Rectal smooth muscle tissue (tissue), 1 donor: ENCODE results near the gene KCNQ1OT1.
A peak's percentile ranks its signal among the peaks of the same experiment; 100 is the strongest.

Experiments
- H3K27ac ChIP-seq: one replicate; pipeline ENCODE4 v1.7.0; 2013; ENCODE audit warnings: low read depth, low read length, inconsistent platforms
- H3K27me3 ChIP-seq: one replicate; pipeline ENCODE4 v1.7.0; 2013; ENCODE audit warnings: low read length; ENCODE audit not compliant: control insufficient read depth, insufficient read depth
- H3K36me3 ChIP-seq: one replicate; pipeline ENCODE4 v1.7.0; 2013; ENCODE audit warnings: low read length; ENCODE audit not compliant: control insufficient read depth, insufficient read depth
- H3K4me1 ChIP-seq: one replicate; pipeline ENCODE4 v1.7.0; 2013; ENCODE audit warnings: low read length; ENCODE audit not compliant: control insufficient read depth, insufficient read depth
- H3K4me3 ChIP-seq: one replicate; pipeline ENCODE4 v1.7.0; 2013; ENCODE audit warnings: low read length
- H3K9ac ChIP-seq: one replicate; pipeline ENCODE4 v1.7.0; 2013; ENCODE audit warnings: low read length

KCNQ1OT1 gene

DNA sequence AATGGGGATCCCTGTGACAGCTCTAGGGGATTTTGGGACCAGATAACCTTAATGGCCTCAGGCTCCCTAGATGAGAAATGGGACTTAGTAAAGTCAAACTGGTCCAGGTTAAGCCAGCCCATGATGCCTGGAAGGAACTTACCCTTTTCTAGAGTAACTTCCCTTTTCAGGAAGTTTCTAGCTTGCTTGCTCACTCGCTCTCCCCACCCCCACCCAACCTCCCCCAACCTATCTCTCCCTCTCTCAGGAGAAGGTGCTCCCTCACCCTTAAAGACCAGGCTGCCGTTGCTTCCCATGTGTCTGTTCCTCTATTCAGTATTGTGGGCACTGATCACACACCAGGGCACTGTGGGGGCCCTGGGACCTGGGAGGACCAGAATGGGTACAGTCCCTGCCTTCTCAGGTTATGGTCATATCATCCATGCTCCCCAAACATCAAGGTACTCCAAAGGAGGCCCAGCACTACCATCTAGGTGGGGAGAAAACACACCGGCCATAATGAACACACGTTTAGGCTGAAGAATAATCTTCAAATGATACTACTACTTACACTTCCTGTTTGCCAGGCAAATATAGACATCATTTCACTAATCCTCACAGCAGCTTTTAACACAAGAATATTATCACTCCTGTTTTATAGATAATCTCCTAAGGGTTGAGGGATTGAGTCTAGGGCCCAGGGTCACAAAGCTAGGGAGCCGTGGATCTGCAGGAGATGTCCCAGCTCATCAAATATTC lies 18.2 kb downstream of the KCNQ1OT1 start:
- H3K27me3 ChIP-seq = no peaks in the 10 kb centered on the region
- H3K27ac ChIP-seq = no peak overlapping the region
- H3K9ac ChIP-seq = no peak overlapping the region
- peaks cover under 1% of the 10 kb centered on the region for H3K4me1 ChIP-seq
- H3K36me3 ChIP-seq = no peaks in the 10 kb centered on the region
- H3K4me3 ChIP-seq = no peak overlapping the region

DNA sequence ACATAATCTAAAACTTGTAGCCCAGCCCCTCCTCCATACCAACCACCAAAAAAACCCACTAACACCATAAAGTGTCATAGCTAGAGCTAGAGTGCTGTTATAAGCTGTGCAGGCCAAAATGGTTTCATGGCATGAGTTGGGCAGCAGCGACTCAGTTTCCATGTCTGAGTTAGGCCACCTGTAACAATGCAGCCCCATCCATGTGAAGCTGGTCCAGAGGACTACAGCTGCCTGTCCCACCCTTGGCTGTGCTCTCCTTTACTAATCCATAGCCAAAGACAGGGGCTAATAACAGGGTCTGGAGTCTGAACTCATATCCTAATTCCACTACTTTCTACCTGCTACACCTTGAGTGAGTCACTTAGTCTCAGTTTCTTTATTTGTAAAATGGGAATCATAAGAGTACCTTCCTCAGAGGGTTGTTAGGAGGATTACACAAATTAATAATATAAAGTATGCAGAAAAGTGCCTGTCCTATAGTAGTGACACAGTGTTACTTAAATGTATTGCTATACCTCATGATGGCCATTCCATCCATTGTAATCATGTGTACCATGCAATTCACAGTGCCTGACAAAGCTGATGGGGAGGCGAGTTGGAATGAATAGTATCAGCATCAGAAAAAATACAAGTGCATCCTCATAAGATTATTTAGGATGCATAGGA lies 20.6 kb downstream of the KCNQ1OT1 start:
- H3K4me1 ChIP-seq = peaks cover 18% of the 10 kb centered on the region
- no peaks in the 10 kb centered on the region for H3K27me3 ChIP-seq
- no peak overlapping the region for H3K4me3 ChIP-seq
- H3K36me3 ChIP-seq = no peaks in the 10 kb centered on the region
- H3K9ac ChIP-seq = no peak overlapping the region
- no peak overlapping the region for H3K27ac ChIP-seq

DNA sequence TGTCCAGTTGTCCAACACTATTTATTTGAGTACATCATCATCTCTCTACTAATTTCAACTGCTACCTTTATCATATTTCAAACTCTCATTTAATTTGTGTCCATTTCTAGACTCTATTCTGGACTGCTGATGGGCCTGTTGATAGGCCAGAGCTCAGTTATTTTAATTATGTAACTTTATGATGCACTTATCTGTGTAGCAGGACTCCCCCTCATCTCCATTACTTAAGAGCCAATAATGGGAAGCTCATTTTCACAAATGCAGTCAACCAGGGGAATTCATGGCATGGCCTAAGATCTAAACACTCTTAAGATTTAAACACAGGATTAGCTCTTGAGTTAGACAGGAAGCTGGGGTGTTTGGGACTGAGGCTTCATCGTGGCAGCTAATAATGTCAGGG lies 21.4 kb downstream of the KCNQ1OT1 start:
- H3K4me1 ChIP-seq = peaks cover 21% of the 10 kb centered on the region
- no peaks in the 10 kb centered on the region for H3K27me3 ChIP-seq
- no peak overlapping the region for H3K4me3 ChIP-seq
- no peaks in the 10 kb centered on the region for H3K36me3 ChIP-seq
- no peak overlapping the region for H3K27ac ChIP-seq
- no peak overlapping the region for H3K9ac ChIP-seq

DNA sequence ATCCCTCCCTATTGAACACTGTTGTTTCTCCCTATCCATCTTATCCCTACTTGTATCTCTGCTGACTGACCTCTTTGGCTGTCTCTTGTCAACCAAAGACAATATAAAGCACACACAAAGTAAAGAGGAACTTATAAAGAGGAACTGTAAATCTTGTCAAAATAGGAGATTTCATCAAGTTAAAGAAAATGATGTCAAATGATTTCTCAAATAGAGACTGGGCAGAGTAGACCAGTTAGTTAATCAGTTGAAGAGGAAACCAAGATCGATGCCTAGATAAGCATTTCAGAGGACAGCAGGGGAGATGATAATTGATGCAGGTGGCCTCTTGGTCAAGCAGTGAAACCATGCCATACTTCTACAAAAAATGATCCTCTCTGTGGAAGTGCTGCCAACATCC lies 22.7 kb downstream of the KCNQ1OT1 start:
- Histone ChIP-seq H3K9ac (no peak overlapping the region), H3K4me1 (peaks cover 21% of the 10 kb centered on the region), H3K4me3 (no peak overlapping the region), H3K36me3 (no peaks in the 10 kb centered on the region), H3K27me3 (no peaks in the 10 kb centered on the region), H3K27ac (no peak overlapping the region)

DNA sequence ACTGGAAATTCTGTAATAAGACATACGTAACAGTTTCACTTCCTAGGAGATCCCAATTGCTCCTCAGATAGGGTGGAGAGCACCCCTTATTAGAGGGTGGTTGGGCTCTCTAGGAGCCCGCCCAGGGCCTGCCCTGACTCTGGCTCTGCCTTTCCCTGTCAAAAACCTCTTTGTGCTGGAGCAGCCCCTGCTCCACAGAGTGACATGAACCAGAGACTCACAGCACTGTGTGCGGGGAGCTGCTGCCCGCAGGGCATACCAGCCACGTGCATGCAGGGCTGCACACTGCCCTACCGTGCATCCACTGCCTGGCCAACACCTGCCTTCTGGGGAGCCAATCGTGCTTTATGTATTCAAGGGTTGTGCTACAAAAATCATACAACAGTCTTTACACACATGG lies 24.3 kb downstream of the KCNQ1OT1 start:
- Histone ChIP-seq H3K4me3 (no peak overlapping the region), H3K27me3 (no peaks in the 10 kb centered on the region), H3K4me1 (peaks cover 21% of the 10 kb centered on the region), H3K36me3 (no peaks in the 10 kb centered on the region), H3K9ac (no peak overlapping the region), H3K27ac (peak overlapping the region; percentile 63)

DNA sequence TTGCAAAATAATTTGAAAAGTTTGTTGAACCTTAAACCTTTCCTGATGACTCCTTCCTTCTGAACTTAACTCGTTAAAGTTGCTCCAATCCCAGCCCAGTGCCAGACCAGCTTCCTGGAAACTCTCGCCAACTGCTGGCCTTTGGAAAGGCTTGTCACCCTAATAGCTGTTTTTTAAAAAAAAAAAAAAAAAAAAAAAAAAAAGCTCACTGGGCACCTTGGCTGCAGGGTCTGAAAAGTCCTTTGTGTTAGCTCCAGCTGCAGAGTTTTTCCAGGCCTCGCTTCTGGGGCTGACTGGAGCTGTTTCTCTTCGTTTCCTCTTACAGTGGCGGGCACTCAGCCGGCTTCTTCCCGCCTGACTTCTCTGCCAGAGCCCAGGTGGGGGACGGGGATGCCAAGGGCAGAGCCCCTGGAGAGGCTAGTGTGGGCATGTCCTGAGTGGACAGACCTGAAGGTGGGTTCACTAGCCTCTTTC lies 25.1 kb downstream of the KCNQ1OT1 start:
- Histone ChIP-seq H3K4me1 (peaks cover 21% of the 10 kb centered on the region), H3K9ac (no peak overlapping the region), H3K27ac (peak overlapping the region; percentile 63), H3K4me3 (no peak overlapping the region), H3K27me3 (no peaks in the 10 kb centered on the region), H3K36me3 (no peaks in the 10 kb centered on the region)

DNA sequence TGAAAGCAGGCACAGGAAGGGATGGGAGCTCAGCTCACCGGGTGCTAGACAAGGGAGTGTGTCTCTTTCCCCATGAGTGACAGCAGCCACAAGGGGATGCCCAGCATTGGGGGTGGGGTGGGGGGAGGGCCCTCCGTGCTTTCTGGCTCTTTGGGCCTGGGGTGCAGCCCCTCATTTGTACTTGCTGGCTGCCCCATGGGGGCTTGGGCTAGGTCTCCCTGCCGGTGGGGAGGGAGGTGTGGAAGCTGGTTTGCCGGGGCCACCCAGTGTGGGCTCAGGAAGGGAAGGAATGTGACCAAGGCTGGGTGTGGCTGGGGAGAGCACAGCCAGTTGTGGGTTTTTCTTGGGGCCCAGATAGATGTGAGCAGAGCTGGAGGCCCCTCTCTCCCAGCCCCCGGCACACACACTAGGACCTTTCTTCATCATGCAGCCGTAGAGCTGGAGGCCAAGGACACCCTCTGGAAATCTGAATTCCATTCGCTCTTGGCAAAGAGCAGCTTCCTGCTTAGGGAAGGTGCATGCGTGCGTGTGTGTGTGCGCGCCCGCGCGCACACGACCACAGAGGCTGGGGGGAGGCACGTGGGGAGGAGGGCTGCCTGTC lies 25.8 kb downstream of the KCNQ1OT1 start:
- no peaks in the 10 kb centered on the region for H3K27me3 ChIP-seq
- no peaks in the 10 kb centered on the region for H3K36me3 ChIP-seq
- H3K4me3 ChIP-seq = no peak overlapping the region
- H3K9ac ChIP-seq = no peak overlapping the region
- no peak overlapping the region for H3K27ac ChIP-seq
- H3K4me1 ChIP-seq = peaks cover 21% of the 10 kb centered on the region

DNA sequence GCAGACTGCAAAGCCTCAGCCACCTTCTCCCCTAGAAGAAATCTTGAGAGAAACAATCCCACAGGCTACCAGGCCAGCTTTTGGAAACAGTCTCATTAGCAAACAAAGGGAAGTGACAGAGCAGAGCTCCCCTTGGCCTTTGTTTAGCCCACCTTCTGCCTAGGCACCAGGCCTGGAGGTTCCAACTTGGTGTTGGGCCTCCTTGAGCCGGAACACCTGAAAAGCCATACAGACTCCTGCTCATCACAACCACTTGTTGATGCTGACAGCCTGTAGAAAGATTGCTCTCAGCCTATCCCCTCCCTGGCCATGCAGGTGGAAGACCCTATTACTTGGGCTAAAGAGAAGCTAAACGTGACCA lies 26.6 kb downstream of the KCNQ1OT1 start:
- Histone ChIP-seq H3K27me3 (no peaks in the 10 kb centered on the region), H3K4me3 (no peak overlapping the region), H3K9ac (no peak overlapping the region), H3K4me1 (peaks cover 21% of the 10 kb centered on the region), H3K27ac (no peak overlapping the region), H3K36me3 (no peaks in the 10 kb centered on the region)

DNA sequence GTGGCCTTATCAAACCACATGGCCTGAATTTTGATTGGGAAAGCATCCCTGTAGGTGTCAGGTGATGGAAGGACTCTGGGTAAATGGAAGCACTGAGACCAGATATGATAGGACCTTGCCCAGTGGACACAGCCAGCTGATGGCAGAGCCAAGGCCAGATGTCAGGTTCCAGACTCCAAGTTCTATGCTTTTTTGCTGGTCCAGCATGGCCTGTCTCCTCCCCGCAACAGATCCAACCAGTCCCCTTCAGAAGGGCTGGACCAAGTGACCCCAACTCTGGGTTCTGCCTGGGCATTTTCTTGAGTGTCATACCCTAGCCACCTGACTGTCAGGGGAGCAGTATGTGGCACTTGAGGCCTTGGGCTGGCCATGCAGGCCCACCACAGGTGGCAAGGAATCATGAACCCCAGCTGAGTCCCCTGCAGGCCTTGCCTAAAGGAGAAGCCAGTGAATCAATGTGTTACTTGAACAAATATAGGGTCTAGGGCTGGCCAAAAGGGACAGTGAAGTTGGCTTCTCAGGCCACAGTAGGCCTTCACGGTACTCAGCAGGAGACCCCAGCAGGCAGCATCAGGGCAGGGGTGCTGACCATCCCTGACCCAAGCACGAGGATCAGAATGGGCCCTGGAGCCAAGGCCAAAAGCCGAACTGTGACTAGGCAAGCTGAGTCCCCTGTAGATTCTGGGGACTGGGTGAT lies 27.1 kb downstream of the KCNQ1OT1 start:
- no peaks in the 10 kb centered on the region for H3K36me3 ChIP-seq
- no peak overlapping the region for H3K4me3 ChIP-seq
- H3K27me3 ChIP-seq = no peaks in the 10 kb centered on the region
- H3K27ac ChIP-seq = no peak overlapping the region
- peaks cover 21% of the 10 kb centered on the region for H3K4me1 ChIP-seq
- no peak overlapping the region for H3K9ac ChIP-seq

DNA sequence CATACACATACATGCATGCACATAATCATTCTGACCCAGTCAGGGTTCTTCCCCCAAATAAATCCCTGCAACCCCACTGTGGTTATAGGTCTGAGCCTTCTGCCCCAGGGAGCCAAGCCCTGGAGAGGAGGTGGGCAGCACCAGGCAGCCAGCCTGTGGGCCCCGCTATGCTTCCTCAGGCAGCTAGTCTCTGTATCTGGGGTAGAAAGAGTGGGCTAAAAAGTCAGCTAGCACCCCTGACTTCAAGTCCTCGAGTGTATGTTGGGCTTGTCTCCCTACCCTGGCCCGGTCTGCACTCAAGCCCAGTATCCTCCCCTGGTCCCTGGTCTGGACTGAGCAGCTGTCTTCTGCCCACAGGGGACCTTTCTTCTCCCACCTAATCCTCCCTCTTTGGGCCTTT lies 28.0 kb downstream of the KCNQ1OT1 start:
- H3K27me3 ChIP-seq = no peaks in the 10 kb centered on the region
- peaks cover 22% of the 10 kb centered on the region for H3K4me1 ChIP-seq
- no peak overlapping the region for H3K4me3 ChIP-seq
- H3K36me3 ChIP-seq = no peaks in the 10 kb centered on the region
- H3K9ac ChIP-seq = no peak overlapping the region
- H3K27ac ChIP-seq = no peak overlapping the region

DNA sequence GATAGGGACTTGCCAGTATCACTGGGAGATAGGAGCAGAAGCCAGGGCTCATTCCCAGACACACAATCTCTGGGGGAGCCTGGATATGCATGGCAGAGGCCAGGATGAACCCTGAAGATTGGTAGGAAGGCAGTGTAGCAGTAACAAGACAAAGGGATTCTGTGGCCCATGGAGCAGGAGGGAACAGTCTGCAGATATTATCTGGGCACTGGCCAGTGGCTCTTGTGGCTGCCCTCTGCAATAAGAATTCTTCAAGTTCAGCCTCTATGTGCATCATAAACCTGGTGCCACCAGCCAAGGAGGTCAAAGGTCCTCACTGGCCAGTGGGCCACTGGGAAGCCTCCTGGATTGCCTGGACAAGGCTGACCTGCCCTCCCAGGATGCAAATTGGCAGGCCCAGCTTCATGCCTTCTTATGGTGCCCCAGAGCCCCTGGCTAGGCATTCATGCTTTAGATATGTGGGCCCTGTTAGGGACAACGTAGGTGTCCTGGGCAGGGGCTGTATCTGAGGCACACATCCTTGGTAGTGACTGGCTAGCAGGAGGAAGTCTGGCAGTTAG lies 29.2 kb downstream of the KCNQ1OT1 start:
- no peaks in the 10 kb centered on the region for H3K36me3 ChIP-seq
- H3K27ac ChIP-seq = no peak overlapping the region
- H3K9ac ChIP-seq = no peak overlapping the region
- no peaks in the 10 kb centered on the region for H3K27me3 ChIP-seq
- H3K4me3 ChIP-seq = no peak overlapping the region
- peaks cover 17% of the 10 kb centered on the region for H3K4me1 ChIP-seq
